GM18861 (cell line): ENCODE data around the gene DNAJC10.
A peak's percentile ranks its signal among the peaks of the same experiment; 100 is the strongest.
"Not testable (repeated sequence)": the region's sequence is repeated elsewhere in the genome, so short reads cannot be mapped to it uniquely, and the experiment has no call there.

Source experiments
- ATAC-seq: cut with Tn5 transposase; IDR thresholded peaks from one replicate; pipeline ENCODE4 v1.9.1; 2021; ENCODE audit not compliant: unreplicated experiment

Gene DNAJC10, protein sequence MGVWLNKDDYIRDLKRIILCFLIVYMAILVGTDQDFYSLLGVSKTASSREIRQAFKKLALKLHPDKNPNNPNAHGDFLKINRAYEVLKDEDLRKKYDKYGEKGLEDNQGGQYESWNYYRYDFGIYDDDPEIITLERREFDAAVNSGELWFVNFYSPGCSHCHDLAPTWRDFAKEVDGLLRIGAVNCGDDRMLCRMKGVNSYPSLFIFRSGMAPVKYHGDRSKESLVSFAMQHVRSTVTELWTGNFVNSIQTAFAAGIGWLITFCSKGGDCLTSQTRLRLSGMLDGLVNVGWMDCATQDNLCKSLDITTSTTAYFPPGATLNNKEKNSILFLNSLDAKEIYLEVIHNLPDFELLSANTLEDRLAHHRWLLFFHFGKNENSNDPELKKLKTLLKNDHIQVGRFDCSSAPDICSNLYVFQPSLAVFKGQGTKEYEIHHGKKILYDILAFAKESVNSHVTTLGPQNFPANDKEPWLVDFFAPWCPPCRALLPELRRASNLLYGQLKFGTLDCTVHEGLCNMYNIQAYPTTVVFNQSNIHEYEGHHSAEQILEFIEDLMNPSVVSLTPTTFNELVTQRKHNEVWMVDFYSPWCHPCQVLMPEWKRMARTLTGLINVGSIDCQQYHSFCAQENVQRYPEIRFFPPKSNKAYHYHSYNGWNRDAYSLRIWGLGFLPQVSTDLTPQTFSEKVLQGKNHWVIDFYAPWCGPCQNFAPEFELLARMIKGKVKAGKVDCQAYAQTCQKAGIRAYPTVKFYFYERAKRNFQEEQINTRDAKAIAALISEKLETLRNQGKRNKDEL

DNA sequence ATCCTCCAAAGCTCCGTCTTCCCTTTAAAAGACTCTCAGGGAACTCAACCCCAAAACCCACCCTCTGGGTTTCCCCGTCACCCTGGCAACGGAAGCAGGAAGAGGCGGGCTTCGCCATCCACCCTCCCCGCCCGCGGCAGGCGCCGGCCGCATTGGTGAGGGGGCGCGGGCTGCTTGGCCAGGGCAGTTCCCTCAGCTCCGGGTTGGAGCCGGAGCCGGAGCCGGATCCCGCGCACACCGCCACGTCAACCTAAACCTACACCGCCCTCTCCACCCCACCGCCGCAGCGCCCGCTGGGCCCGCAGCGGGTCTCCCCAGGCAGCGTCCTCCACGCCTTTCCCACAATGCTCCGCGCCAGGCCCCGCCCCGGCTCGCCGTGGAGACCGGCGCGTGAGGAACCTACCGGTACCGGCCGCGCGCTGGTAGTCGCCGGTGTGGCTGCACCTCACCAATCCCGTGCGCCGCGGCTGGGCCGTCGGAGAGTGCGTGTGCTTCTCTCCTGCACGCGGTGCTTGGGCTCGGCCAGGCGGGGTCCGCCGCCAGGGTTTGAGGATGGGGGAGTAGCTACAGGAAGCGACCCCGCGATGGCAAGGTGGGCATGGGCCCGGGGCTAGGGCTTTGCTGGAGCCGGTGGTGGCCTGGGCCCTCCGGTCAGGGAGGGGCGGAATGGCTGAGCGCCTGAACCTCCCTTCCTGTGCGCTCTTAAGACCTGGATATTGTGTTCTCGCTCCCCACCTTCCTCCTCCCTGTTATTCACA lies at the start of gene DNAJC10:
DNAJC10 (plus strand) TSS at position 366 of the 758 bp plus-strand sequence. CDS start 1,830 bp downstream, outside the sequence.
- ATAC-seq = peak; percentile 71

DNA sequence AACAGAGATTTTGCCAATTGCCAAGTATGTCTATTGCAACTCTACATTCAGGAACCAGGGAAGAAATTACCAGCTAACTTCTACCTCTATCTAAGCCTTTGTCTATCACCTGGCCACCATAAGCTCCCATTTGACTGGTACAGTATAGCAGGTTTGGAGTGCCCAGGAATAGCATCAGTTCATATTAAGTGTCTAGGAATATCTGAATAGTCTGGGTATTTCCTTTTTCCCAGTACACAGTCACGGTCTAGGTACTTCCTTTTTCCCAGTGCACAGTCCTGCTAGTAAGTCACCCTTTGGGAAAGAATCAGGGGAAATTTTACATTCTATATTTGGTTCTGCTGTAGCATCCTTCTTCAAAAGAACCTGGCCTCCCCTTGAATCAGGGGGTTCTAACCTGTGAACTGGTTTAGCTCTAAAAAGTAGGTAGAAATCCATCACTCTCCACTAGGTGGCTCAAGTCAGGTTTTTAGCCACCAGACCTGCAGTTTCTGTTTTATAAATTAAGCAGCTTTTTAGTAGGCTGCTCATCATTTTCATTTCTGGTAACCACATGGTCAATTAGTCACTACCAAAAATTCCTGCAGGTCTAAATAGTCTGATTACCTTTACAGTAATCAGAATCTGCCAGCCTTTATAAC lies 49.3 kb upstream of the DNAJC10 start:
- ATAC-seq = peak; percentile 97

DNA sequence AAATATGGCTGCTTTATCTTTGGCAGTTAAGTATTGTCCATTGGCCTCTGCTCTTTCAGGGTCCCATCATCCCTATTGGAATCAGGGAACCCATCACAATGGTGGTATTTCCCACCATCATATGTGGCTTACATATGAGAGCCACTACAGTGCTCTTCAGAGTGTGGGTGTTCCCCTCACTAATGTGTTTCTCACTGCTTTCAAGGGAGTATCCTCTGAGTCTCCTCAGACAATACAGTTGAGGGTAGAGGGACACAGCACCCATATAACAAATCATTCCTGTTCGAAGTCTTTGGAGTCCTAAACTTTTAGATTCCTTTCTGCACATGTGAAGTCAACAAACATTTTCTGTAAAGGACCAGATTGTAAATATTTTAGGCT lies 48.8 kb upstream of the DNAJC10 start:
- peak; percentile 24 for ATAC-seq

DNA sequence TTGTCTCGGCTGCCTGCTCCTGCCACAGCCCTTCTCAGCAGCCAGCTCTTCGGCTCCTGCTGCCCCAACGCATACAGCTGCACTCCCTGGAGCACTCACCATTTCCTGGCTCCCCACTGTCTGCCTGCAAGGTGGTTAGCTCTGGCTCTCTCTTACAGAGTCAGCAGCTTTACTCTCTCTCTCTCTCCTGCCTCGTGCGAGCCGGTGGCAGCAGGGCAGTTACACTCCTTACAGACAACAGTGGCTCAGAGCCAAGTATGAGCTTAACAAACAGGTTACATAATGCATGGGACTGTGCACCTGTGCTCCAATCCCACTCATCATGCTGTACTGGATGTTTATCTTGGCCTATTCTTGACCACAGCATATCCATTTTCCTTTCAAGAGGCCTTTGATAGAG lies 47.4 kb upstream of the DNAJC10 start:
- ATAC-seq = no peak

DNA sequence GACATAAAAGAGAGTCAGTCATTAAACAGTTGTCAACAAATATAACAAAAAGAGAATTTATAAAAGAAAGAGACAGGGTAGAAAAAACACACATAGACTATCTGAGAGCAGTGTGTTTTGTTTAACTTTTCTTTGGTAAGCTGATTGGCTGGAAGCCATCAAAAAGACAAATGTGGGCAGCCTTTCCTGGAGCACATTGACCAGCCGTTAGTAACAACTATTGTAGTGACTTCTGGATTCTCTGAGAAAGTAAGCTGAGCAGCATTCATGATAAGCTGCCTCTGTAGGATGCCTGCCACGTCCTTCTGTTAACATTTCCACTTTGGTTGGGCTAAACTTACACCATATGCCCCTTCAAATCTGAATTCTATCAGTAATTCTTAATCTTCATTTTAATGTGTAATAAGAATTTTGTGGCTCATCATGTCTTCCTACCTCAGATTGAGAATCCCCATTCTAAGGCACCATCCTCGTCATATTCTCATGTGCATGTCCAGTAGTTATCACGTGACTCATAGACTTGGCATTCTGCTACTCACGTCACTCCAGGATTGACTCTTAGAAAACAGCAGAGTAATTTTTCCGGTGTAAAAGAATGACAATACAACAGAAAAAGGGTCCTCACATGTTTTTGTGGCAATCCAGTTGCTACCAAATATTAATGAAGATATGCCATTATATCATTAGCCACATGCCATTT lies 43.4 kb upstream of the DNAJC10 start:
- no peak for ATAC-seq

DNA sequence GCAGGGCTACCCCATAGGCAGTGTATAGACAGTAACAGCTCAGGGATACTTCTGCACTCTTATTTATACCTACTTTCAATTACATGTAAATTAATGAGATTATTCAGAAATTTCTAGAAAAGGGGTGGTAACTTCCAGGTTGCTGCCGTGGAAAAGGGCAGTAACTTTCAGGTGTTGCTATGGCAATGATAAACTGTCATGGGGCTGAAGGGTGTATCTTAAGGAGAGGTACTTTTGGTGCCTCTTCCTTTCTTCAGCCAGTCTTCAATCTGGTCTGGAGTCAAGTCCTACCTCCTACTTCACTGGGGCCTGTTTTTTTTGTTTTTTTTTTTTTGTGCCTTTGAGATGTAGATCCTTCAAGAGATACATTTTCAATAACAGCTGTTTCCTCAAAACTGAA lies 35.2 kb upstream of the DNAJC10 start:
- no peak for ATAC-seq

DNA sequence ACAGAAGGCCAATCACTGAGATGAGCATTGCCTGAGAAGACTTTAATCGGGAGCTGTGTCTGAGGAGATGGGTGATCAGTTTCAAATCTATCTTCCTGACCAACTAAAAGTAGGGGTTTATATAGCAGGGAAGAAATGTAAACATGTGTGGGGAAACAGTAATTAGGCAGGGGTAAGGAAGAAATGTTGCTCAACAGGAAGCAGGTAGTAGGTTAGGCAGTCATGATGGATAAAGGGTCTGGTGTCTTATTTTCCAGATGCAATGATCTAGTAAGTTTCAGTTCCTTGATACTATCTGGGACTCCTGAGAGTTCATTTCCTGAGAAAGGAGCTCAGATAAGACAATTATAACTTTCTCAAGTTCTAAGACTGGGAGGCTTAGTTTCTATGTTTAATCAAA lies 33.8 kb upstream of the DNAJC10 start:
- no peak for ATAC-seq

DNA sequence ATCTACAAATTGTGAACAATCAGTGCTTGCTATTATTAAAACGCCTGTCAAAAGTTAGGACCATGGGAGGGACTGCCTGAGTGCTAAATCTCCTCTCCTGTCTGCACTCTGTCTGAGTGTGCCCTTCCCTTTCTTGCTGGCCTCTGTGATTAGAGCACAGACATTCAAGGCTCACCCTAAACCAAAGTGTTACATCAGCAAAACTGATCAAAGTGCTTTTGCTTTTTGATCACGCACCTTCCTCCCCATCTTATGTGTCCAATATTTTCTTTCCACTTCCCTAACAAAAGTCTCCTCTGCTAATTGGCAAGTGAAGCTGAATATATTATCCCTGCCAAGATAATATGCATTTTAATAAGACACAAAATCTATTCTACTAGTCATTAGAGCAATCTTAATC lies 30.5 kb upstream of the DNAJC10 start:
- no peak for ATAC-seq

DNA sequence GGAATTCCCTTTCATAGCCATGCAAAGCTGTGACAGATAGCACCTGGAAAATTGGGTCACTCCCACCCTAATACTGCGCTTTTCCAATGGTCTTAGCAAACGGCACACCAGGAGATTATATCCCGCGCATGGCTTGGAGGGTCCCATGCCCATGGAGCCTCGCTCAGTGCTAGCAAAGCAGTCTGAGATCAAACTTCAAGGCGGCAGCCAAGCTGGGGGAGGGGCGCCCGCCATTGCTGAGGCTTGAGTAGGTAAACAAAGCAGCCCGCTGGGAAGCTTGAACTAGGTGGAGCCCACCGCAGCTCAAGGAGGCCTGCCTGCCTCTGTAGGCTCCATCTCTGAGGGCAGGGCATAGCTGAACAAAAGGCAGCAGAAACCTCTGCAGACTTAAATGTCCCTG lies 29.3 kb upstream of the DNAJC10 start:
- not testable (repeated sequence) for ATAC-seq

DNA sequence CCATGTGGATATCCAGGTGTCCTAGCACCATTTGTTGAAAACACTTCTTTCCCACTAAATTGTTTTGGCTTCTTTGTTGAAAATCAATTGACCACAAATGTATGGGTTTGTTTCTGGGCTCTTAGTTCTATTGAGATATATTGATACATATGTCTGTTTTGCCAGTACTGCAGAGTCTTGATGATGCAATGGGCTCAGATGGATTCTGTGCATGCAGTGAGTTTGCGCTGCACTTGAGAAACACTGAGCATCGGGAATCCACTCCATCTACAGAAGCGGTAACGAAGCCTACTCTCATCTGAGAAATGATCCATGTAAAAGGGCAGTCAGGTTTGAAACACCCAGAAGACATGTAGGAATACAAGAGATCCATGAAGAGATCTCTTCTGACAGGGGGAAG lies 21.9 kb upstream of the DNAJC10 start:
- ATAC-seq = no peak

DNA sequence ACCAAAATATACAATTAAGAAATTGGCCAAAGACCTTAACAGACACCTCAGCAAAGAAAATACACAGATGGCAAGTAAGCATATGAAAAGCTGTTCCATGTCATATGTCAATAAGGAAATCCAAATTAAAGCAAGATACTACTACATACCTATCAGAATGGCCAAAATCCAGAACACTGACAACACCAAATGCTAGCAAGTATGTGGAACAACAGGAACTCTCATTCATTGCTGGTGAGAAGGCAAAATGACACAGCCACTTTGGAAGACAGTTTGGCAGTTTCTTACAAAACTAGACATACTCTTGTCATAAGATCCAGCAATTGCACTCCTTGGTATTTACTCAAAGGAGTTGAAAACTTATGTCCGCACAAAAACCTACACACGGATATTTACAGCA lies 20.3 kb upstream of the DNAJC10 start:
- no peak for ATAC-seq

DNA sequence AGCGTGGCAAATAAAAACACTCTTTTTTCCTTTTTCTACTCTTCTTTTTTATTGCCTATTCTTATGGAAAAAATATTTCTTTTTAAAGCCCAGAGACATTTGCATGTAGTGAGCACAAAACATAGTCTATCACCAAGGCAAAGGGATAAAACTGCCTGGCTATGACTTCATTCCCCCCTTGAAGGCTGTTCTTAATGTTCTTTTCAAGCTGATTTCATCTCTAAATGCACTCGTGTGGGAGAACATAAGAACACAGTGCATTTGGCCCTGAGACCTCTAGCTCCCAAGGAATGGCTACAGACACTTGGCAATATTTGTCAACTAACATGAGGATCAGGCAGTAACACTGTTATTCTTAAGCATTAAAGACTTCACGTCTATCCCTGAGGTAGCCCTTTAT lies 17.4 kb upstream of the DNAJC10 start:
- no peak for ATAC-seq

DNA sequence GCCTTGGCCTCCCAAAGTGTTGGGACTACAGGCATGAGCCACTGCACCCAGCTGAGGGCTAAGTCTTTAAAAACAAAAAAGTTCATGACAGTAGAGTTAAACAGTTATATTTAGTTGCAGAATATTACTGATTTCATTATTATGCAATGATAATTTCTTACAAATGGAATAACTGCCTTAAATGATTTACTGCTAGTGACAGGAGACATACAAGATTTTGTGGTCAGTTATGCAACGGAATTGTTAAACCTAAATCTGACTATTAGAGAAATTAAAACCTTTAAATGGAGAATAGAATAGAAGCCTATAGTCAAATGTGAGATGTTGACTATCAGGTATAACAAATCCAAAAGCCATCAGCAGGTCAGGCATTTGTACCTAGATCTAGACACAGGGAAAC lies 10.3 kb upstream of the DNAJC10 start:
- no peak for ATAC-seq

DNA sequence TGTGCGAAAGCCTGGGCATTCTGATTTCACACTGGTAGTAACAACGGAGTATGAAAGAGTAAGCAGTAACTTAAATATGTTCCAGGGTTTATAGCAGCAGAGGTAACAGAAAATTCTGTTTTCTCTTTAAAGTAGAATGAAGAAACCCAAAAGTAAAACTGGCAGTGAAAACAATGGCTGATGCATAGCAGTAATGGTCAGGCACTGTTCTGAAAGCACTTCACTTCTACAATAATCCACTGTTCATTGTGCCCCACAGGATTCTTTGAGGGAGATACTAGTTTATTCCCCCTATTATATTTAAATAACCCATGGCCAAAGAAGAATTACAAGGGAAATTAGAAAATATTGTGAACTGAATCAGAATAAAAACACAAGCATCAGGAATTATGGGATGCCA lies 9.3 kb upstream of the DNAJC10 start:
- no peak for ATAC-seq

DNA sequence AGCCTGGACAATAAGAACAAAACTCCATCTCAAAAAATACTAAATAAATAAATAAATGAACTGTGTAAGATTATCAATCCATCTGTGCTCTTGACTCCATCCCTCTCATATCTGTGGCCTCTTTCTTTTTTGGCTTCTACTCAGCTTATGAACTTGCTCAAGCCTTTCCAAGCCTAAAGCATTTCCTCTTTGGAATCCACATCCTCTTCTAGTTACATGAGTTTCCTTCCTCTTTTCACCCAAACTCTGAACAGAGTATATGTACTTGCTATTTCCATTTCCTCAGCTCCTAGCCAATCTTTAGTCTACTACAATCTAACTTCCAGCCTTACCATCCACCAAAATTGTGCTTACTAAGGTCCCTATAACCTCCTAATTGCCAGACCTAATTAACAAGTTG lies 2.5 kb upstream of the DNAJC10 start:
- no peak for ATAC-seq

DNA sequence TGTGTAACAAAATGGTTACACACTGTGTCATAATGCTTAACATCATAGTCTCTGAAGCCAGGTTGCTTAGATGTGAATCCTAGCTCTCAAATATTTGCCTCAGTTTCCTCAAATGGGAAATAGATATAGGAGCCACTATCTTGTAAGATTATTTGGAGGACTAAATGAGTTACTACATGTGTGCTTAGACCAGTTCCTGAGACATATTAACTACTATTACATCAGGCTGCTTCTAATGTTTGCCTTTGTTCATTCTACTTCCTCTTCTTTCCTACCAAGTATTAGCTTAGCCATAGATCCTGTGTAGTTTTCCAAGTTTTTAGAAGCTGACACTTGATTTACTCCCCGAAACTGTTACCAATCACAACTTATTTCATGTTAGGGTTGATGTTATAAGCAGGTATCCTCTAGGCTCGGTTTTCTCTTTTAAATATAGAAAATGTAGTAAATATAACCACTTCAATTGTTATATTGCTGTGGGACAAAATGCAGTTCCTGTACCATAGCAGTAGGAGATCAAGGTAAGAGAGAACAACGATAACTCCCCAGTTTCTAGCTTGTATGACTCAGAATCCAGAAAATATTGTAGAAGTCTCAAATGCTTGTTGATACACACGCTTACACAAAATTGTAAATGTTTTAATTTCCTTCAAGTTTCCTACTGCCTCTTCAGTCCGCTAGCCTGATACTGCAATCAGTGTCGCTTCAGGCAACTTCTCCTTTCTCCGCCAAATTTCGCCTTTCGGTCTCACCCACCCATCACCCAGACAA lies 751 bp upstream of the DNAJC10 start:
- ATAC-seq = peak; percentile 5

DNA sequence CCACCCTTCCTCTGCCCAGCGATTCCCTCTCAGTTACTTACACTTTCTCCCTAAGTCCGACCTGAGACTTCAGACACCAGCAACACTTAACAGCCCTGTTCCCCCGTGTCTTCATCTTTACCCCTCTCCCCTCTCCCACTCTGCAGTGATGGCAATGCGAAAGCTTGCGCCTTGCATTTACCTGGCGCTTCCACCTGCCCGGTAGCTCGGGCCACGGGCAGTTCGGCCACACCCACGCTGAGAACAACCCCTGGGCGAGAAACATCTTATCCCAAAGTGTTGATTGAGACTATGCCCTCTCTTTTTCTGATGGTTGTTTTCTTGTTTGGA lies 558 bp downstream of the DNAJC10 start:
- ATAC-seq = no peak

DNA sequence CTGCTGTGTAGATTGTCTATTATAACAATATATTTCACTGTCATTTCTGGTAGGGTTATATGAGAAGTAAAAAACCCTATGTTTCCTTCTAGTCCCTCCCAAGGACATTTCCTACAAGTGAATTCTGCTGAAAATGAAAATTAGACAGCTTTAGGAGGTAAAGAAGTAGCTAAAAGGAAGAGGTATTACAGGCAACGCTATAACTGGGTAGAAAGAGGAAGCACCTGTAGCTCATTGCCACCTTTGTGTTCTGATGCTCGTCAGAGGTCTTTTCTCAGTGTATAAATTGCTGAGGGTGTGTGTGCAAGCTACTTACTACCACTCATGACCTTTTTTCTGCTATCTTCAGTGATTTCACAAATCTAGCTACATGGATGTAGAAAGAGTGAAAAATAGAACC lies 1.4 kb downstream of the DNAJC10 start:
- ATAC-seq = peak; percentile 34

DNA sequence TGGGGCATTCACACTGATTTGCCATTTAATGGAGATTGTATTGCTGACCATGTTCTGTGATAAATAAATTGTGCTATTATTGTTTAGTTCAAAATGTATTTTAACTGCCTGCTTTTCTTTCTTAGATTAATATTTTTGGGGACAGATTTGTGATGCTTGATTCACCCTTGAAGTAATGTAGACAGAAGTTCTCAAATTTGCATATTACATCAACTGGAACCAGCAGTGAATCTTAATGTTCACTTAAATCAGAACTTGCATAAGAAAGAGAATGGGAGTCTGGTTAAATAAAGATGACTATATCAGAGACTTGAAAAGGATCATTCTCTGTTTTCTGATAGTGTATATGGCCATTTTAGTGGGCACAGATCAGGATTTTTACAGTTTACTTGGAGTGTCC lies 1.8 kb downstream of the DNAJC10 start:
- ATAC-seq = no peak

DNA sequence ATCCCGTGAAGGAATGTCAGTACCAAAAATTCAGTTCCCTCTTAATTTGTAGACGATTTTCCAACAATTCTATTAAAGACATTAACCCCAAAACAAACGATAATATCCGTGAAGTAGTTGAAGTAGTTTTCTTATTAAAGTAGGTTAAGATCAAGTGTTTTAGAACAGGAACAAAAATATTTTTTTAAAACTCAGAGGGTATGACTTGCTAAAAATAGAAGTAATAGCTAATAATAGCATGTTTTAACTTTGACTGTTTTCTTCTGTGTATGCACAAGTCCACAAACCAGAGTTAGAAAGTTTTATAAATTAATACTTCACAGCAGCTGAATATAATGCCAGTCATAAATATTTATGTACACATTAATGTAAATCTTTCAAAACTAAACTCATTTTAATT lies 2.4 kb downstream of the DNAJC10 start:
- no peak for ATAC-seq
